ENCODE measurements around the gene ENO1.

ENO1 gene

DNA sequence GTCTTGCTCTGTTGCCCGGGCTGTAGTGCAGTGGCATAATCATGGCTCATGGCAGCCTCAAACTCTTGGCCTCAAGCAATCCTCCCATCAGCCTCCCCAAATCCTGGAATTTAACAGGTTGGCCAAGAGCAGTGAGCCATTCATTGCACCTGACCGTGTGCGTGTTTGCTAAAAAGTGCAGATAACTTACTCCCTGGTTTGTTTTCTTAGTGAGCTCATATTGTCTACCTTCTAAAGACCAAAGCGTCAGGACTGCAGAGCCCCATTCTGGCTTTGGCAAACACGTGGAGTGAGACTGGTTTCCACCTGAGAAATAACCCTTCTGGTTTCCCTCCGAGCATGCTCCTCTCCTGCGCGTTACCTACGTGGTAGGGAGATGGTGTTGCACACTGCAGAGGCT lies 35.0 kb upstream of the ENO1 start:
- no peak overlapping the region for H3K4me2 ChIP-seq (ENCODE audit: insufficient read depth, low read length, poor library complexity, severe bottlenecking)
- DNase-seq (ENCODE audit: low spot score): no peak
- no peak overlapping the region for H3K4ac ChIP-seq (ENCODE audit: low read length)
- H2BK120ac ChIP-seq (ENCODE audit: low read depth, low read length): no peak overlapping the region
- no peak overlapping the region for H3K23ac ChIP-seq (ENCODE audit: low read depth, low read length, poor library complexity)
- WGBS, 2 donors (ENCODE audit: extremely low coverage in 2 of 2, insufficient read length in 2 of 2, insufficient replicate concordance in 1 of 2): no CpG with 5 or more reads among the region's 9 CpGs
- no peaks in the 10 kb centered on the region for H3K36me3 ChIP-seq (replicated peaks in 1 of 2; ENCODE audit: control insufficient read depth in 2 of 2, insufficient read depth in 2 of 2, low read length in 2 of 2)
- H2BK15ac ChIP-seq (ENCODE audit: low read length): no peak overlapping the region
- H3K18ac ChIP-seq (ENCODE audit: low read length): peak overlapping the region; percentile 58
- H3K9me3 ChIP-seq (replicated peaks in 1 of 2; ENCODE audit: control insufficient read depth in 2 of 2, insufficient read depth in 1 of 2, low read depth in 1 of 2, low read length in 2 of 2): peaks cover 8 to 12% of the 10 kb centered on the region in 2 donors
- H2AK5ac ChIP-seq (ENCODE audit: low read depth, low read length): peak overlapping the region; percentile 91
- H2BK12ac ChIP-seq (ENCODE audit: low read length): peak overlapping the region; percentile 16
- H3K14ac ChIP-seq (ENCODE audit: low read length): no peak overlapping the region
- H3K4me1 ChIP-seq (ENCODE audit: control insufficient read depth in 2 of 2, insufficient read depth in 1 of 2, low read depth in 1 of 2, low read length in 2 of 2): peaks cover 12 to 17% of the 10 kb centered on the region in 2 donors
- no peaks in the 10 kb centered on the region for H3K27me3 ChIP-seq (ENCODE audit: control insufficient read depth in 3 of 3, insufficient read depth in 3 of 3, low read depth in 1 of 3, low read length in 3 of 3)
- peak overlapping the region; percentile 75 for H3K27ac ChIP-seq (replicated peaks; ENCODE audit: low read length)
- H2BK5ac ChIP-seq (ENCODE audit: low read length): no peak overlapping the region
- H2AFZ ChIP-seq (ENCODE audit: low read length): no peak overlapping the region
- H3K79me1 ChIP-seq (ENCODE audit: low read depth, low read length): no peaks in the 10 kb centered on the region
- H3K4me3 ChIP-seq (ENCODE audit: low read length in 2 of 2): no peak overlapping the region
- no peak overlapping the region for H4K8ac ChIP-seq (ENCODE audit: low read depth, low read length)
- H4K91ac ChIP-seq (ENCODE audit: low read depth, low read length, poor library complexity): no peak overlapping the region
- H3K9ac ChIP-seq (ENCODE audit: low read depth, low read length, poor library complexity): no peak overlapping the region

GRCh38 chr1:8911416-8912309 lies 33.2 kb upstream of the ENO1 start:
- H3K27ac ChIP-seq (replicated peaks; ENCODE audit: low read length): peak overlapping the region; percentile 50
- H2BK12ac ChIP-seq (ENCODE audit: low read length): no peak overlapping the region
- no peaks in the 10 kb centered on the region for H3K27me3 ChIP-seq (ENCODE audit: control insufficient read depth in 3 of 3, insufficient read depth in 3 of 3, low read depth in 1 of 3, low read length in 3 of 3)
- H2AFZ ChIP-seq (ENCODE audit: low read length): no peak overlapping the region
- H3K4me1 ChIP-seq (ENCODE audit: control insufficient read depth in 2 of 2, insufficient read depth in 1 of 2, low read depth in 1 of 2, low read length in 2 of 2): peaks cover 15 to 17% of the 10 kb centered on the region in 2 donors
- no CpG with 5 or more reads among the region's 17 CpGs for WGBS, 2 donors (ENCODE audit: extremely low coverage in 2 of 2, insufficient read length in 2 of 2, insufficient replicate concordance in 1 of 2)
- H3K36me3 ChIP-seq (replicated peaks in 1 of 2; ENCODE audit: control insufficient read depth in 2 of 2, insufficient read depth in 2 of 2, low read length in 2 of 2): no peaks in the 10 kb centered on the region
- no peak overlapping the region for H2BK120ac ChIP-seq (ENCODE audit: low read depth, low read length)
- no peak overlapping the region for H3K4me2 ChIP-seq (ENCODE audit: insufficient read depth, low read length, poor library complexity, severe bottlenecking)
- no peak overlapping the region for H4K91ac ChIP-seq (ENCODE audit: low read depth, low read length, poor library complexity)
- no peaks in the 10 kb centered on the region for H3K79me1 ChIP-seq (ENCODE audit: low read depth, low read length)
- H4K8ac ChIP-seq (ENCODE audit: low read depth, low read length): no peak overlapping the region
- no peak overlapping the region for H2BK15ac ChIP-seq (ENCODE audit: low read length)
- H3K9me3 ChIP-seq (replicated peaks in 1 of 2; ENCODE audit: control insufficient read depth in 2 of 2, insufficient read depth in 1 of 2, low read depth in 1 of 2, low read length in 2 of 2): peaks cover 8 to 12% of the 10 kb centered on the region in 2 donors
- H3K14ac ChIP-seq (ENCODE audit: low read length): no peak overlapping the region
- no peak overlapping the region for H2BK5ac ChIP-seq (ENCODE audit: low read length)
- H3K9ac ChIP-seq (ENCODE audit: low read depth, low read length, poor library complexity): no peak overlapping the region
- no peak for DNase-seq (ENCODE audit: low spot score)
- no peak overlapping the region for H2AK5ac ChIP-seq (ENCODE audit: low read depth, low read length)
- H3K4ac ChIP-seq (ENCODE audit: low read length): no peak overlapping the region
- H3K18ac ChIP-seq (ENCODE audit: low read length): no peak overlapping the region
- H3K4me3 ChIP-seq (ENCODE audit: low read length in 2 of 2): no peak overlapping the region
- H3K23ac ChIP-seq (ENCODE audit: low read depth, low read length, poor library complexity): no peak overlapping the region

GRCh38 chr1:8910914-8911313 lies 32.4 kb upstream of the ENO1 start:
- H3K18ac ChIP-seq (ENCODE audit: low read length): no peak overlapping the region
- H2BK5ac ChIP-seq (ENCODE audit: low read length): no peak overlapping the region
- H3K4me3 ChIP-seq (ENCODE audit: low read length in 2 of 2): no peak overlapping the region
- WGBS, 2 donors (ENCODE audit: extremely low coverage in 2 of 2, insufficient read length in 2 of 2, insufficient replicate concordance in 1 of 2): no CpG with 5 or more reads among the region's 6 CpGs
- no peaks in the 10 kb centered on the region for H3K79me1 ChIP-seq (ENCODE audit: low read depth, low read length)
- no peaks in the 10 kb centered on the region for H3K36me3 ChIP-seq (replicated peaks in 1 of 2; ENCODE audit: control insufficient read depth in 2 of 2, insufficient read depth in 2 of 2, low read length in 2 of 2)
- no peak overlapping the region for H3K4me2 ChIP-seq (ENCODE audit: insufficient read depth, low read length, poor library complexity, severe bottlenecking)
- no peak for DNase-seq (ENCODE audit: low spot score)
- no peak overlapping the region for H2BK120ac ChIP-seq (ENCODE audit: low read depth, low read length)
- peak overlapping the region; percentile 8 for H2AK5ac ChIP-seq (ENCODE audit: low read depth, low read length)
- no peak overlapping the region for H3K4ac ChIP-seq (ENCODE audit: low read length)
- H4K8ac ChIP-seq (ENCODE audit: low read depth, low read length): no peak overlapping the region
- no peak overlapping the region for H4K91ac ChIP-seq (ENCODE audit: low read depth, low read length, poor library complexity)
- no peak overlapping the region for H2AFZ ChIP-seq (ENCODE audit: low read length)
- H3K9me3 ChIP-seq (replicated peaks in 1 of 2; ENCODE audit: control insufficient read depth in 2 of 2, insufficient read depth in 1 of 2, low read depth in 1 of 2, low read length in 2 of 2): peaks cover 8 to 12% of the 10 kb centered on the region in 2 donors
- no peak overlapping the region for H3K27ac ChIP-seq (replicated peaks; ENCODE audit: low read length)
- no peak overlapping the region for H3K9ac ChIP-seq (ENCODE audit: low read depth, low read length, poor library complexity)
- H3K14ac ChIP-seq (ENCODE audit: low read length): no peak overlapping the region
- H3K23ac ChIP-seq (ENCODE audit: low read depth, low read length, poor library complexity): no peak overlapping the region
- H2BK12ac ChIP-seq (ENCODE audit: low read length): no peak overlapping the region
- H3K4me1 ChIP-seq (ENCODE audit: control insufficient read depth in 2 of 2, insufficient read depth in 1 of 2, low read depth in 1 of 2, low read length in 2 of 2): peaks cover 13 to 15% of the 10 kb centered on the region in 2 donors
- H2BK15ac ChIP-seq (ENCODE audit: low read length): no peak overlapping the region
- H3K27me3 ChIP-seq (ENCODE audit: control insufficient read depth in 3 of 3, insufficient read depth in 3 of 3, low read depth in 1 of 3, low read length in 3 of 3): no peaks in the 10 kb centered on the region

- Histone ChIP-seq H3K4ac (ENCODE audit: low read length) (no peak overlapping the region), H3K18ac (ENCODE audit: low read length) (no peak overlapping the region), H2AK5ac (ENCODE audit: low read depth, low read length) (peak overlapping the region; percentile 72), H3K36me3 (replicated peaks in 1 of 2; ENCODE audit: control insufficient read depth in 2 of 2, insufficient read depth in 2 of 2, low read length in 2 of 2) (no peaks in the 10 kb centered on the region), H3K9me3 (replicated peaks in 1 of 2; ENCODE audit: control insufficient read depth in 2 of 2, insufficient read depth in 1 of 2, low read depth in 1 of 2, low read length in 2 of 2) (peaks cover 8 to 12% of the 10 kb centered on the region in 2 donors), H4K8ac (ENCODE audit: low read depth, low read length) (no peak overlapping the region), H3K4me3 (ENCODE audit: low read length in 2 of 2) (no peak overlapping the region), H3K4me2 (ENCODE audit: insufficient read depth, low read length, poor library complexity, severe bottlenecking) (no peak overlapping the region), H4K91ac (ENCODE audit: low read depth, low read length, poor library complexity) (no peak overlapping the region), H3K9ac (ENCODE audit: low read depth, low read length, poor library complexity) (no peak overlapping the region), H3K14ac (ENCODE audit: low read length) (no peak overlapping the region), H2BK120ac (ENCODE audit: low read depth, low read length) (no peak overlapping the region), H2AFZ (ENCODE audit: low read length) (no peak overlapping the region), H2BK5ac (ENCODE audit: low read length) (no peak overlapping the region), H3K27me3 (ENCODE audit: control insufficient read depth in 3 of 3, insufficient read depth in 3 of 3, low read depth in 1 of 3, low read length in 3 of 3) (no peaks in the 10 kb centered on the region), H3K4me1 (ENCODE audit: control insufficient read depth in 2 of 2, insufficient read depth in 1 of 2, low read depth in 1 of 2, low read length in 2 of 2) (peaks cover 9 to 17% of the 10 kb centered on the region in 2 donors), H2BK15ac (ENCODE audit: low read length) (peak overlapping the region; percentile 6), H3K23ac (ENCODE audit: low read depth, low read length, poor library complexity) (no peak overlapping the region), H2BK12ac (ENCODE audit: low read length) (no peak overlapping the region), H3K27ac (replicated peaks; ENCODE audit: low read length) (no peak overlapping the region), H3K79me1 (ENCODE audit: low read depth, low read length) (no peaks in the 10 kb centered on the region)
- DNase-seq (ENCODE audit: low spot score): no peak
- WGBS, 2 donors (ENCODE audit: extremely low coverage in 2 of 2, insufficient read length in 2 of 2, insufficient replicate concordance in 1 of 2): no CpG with 5 or more reads among the region's 3 CpGs
Measured at GRCh38 chr1:8910331-8910730, 31.8 kb upstream of the ENO1 start.
